Gastroesophageal sphincter (tissue), 3 donors: ENCODE data around the gene BAIAP2L1.

Source experiments
- CTCF ChIP-seq, 4 experiments: fragments of 200-600 bp in 2 of 4; fragments of 450-650 bp in 2 of 4; sonication (generic) in 1 of 4; IDR thresholded peaks; one replicate each; pipeline ENCODE4 v1.5.1; 2017 to 2019; ENCODE audit warnings: antibody characterized with exemption in 4 of 4, mild to moderate bottlenecking in 2 of 4, moderate library complexity in 2 of 4
- EP300 ChIP-seq: sonication (generic); formaldehyde crosslinking; IDR thresholded peaks from one replicate; pipeline ENCODE4 v1.6.1; 2017; ENCODE audit warnings: antibody characterized with exemption, mild to moderate bottlenecking
- POLR2A ChIP-seq, 2 donors: fragments of 450-650 bp; IDR thresholded peaks; one replicate each; pipeline ENCODE4 v1.6.1; 2017; ENCODE audit warnings: antibody characterized with exemption in 2 of 2, mild to moderate bottlenecking in 2 of 2, moderate library complexity in 1 of 2
- POLR2AphosphoS5 ChIP-seq: sonication (generic); formaldehyde crosslinking; IDR thresholded peaks from one replicate; pipeline ENCODE4 v1.6.1; 2017; ENCODE audit warnings: antibody characterized with exemption

GRCh38 chr7:98360221-98361130 is 40.4 kb downstream of the BAIAP2L1 start:
- TF ChIP-seq CTCF (IDR thresholded peaks at IDR 0.05) (no peak), POLR2A (IDR thresholded peaks at IDR 0.05) (no peak), EP300 (no peak), POLR2AphosphoS5 (no peak)
